HEK293T (cell line): ENCODE data around the gene CDIPT.

Experiments
- ARNT ChIP-seq: fragments of 450-650 bp; IDR thresholded peaks from 2 replicates; pipeline ENCODE4 v1.6.1; 2017; ENCODE audit warnings: mild to moderate bottlenecking
- BHLHE40 ChIP-seq: fragments of 450-650 bp; IDR thresholded peaks from 2 replicates; pipeline ENCODE4 v1.6.1; 2016; ENCODE audit warnings: mild to moderate bottlenecking, moderate library complexity, borderline replicate concordance
- ELF4 ChIP-seq: fragments of 450-650 bp; IDR thresholded peaks from 2 replicates; pipeline ENCODE4 v1.6.1; 2017; ENCODE audit warnings: antibody characterized with exemption
- FOXA1 ChIP-seq: fragments of 450-650 bp; IDR thresholded peaks from 2 replicates; pipeline ENCODE4 v1.6.1; 2016; ENCODE audit warnings: mild to moderate bottlenecking
- FOXK2 ChIP-seq: fragments of 450-650 bp; IDR thresholded peaks from 2 replicates; pipeline ENCODE4 v1.6.1; 2016; ENCODE audit warnings: mild to moderate bottlenecking
- FOXM1 ChIP-seq: fragments of 450-650 bp; IDR thresholded peaks from 2 replicates; pipeline ENCODE4 v1.6.1; 2017; ENCODE audit warnings: mild to moderate bottlenecking, borderline replicate concordance
- L3MBTL2 ChIP-seq: fragments of 450-650 bp; conservative IDR thresholded peaks from 2 replicates; pipeline ENCODE4 v1.6.1; 2016; ENCODE audit warnings: mild to moderate bottlenecking
- LEF1 ChIP-seq: fragments of 450-650 bp; IDR thresholded peaks from 2 replicates; pipeline ENCODE4 v1.6.1; 2017; ENCODE audit warnings: mild to moderate bottlenecking, borderline replicate concordance
- NFRKB ChIP-seq: fragments of 450-650 bp; IDR thresholded peaks from 2 replicates; pipeline ENCODE4 v1.6.1; 2016; ENCODE audit warnings: mild to moderate bottlenecking, moderate library complexity
- PKNOX1 ChIP-seq: fragments of 450-650 bp; IDR thresholded peaks from 2 replicates; pipeline ENCODE4 v1.6.1; 2016
- SP1 ChIP-seq: fragments of 450-650 bp; IDR thresholded peaks from 2 replicates; pipeline ENCODE4 v1.6.1; 2017
- TARDBP ChIP-seq: fragments of 450-650 bp; IDR thresholded peaks from 2 replicates; pipeline ENCODE4 v1.6.1; 2016

GRCh38 chr16:29834079-29834478, 28.9 kb downstream of the CDIPT start:
- TF ChIP-seq TARDBP (no peak), SP1 (no peak), ARNT (no peak), ELF4 (no peak), BHLHE40 (no peak), FOXK2 (no peak), L3MBTL2 (no peak), NFRKB (no peak), PKNOX1 (no peak), FOXA1 (no peak), FOXM1 (no peak), LEF1 (no peak)
